ENCODE data around the gene JMY.

JMY gene

GRCh38 chr5:79302454-79302853, 66.5 kb downstream of the JMY start:
- H3K9me3 Mint-ChIP-seq = no peaks in the 10 kb centered on the region
- no peak overlapping the region for H3K27ac Mint-ChIP-seq
- peaks cover 25% of the 10 kb centered on the region for H3K36me3 Mint-ChIP-seq (ENCODE audit: low read depth)
- TF ChIP-seq CTCF (IDR thresholded peaks at IDR 0.05) = no peak
- no peak overlapping the region for H3K4me3 Mint-ChIP-seq
- no peak for DNase-seq
- H3K4me1 Mint-ChIP-seq = peaks cover 5% of the 10 kb centered on the region
- H3K27me3 Mint-ChIP-seq (ENCODE audit: low read depth, poor library complexity) = peaks cover 3% of the 10 kb centered on the region

- TF ChIP-seq CTCF (IDR thresholded peaks at IDR 0.05) = no peak
- H3K27me3 Mint-ChIP-seq (ENCODE audit: low read depth, poor library complexity) = peaks cover 3% of the 10 kb centered on the region
- no peaks in the 10 kb centered on the region for H3K9me3 Mint-ChIP-seq
- no peak overlapping the region for H3K27ac Mint-ChIP-seq
- no peaks in the 10 kb centered on the region for H3K4me1 Mint-ChIP-seq
- DNase-seq = no peak
- H3K4me3 Mint-ChIP-seq = no peak overlapping the region
- H3K36me3 Mint-ChIP-seq (ENCODE audit: low read depth) = peaks cover 24% of the 10 kb centered on the region
Measured at GRCh38 chr5:79305706-79306105, 69.8 kb downstream of the JMY start.

DNA sequence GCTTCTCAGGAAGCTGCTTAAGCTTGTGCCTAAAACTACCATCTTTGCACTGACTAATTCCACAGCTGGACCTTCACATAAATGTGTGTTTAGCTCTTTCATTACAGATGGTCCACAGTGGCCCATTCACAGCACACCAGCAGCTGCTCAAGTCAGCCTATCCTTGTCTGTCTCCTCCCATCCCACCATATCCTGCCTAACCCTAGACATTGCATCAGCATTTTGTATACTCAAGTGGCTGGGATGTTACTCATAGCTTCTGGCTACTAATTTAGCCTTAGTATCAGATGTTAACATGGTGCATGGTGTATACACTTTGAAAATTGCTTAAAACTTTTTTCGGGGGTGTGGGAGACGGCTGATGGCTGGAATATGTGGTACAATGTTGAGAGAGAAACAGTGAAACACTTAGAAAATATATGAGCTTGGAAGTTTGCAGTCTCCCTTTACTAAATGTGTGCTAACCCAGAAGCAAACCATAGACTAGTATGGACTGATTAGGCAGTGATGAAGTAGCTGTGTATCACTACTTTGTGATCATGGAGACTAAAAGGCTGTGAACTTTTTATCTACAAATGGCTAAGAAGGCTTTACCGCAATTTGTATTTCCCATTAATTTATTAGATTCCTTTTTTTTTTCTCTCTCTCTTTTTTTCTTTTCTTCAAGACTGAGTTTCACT, 83.1 kb downstream of the JMY start:
- Mint-ChIP-seq H3K4me1 (peaks cover 5% of the 10 kb centered on the region), H3K9me3 (no peaks in the 10 kb centered on the region), H3K27me3 (ENCODE audit: low read depth, poor library complexity) (no peaks in the 10 kb centered on the region), H3K27ac (peak overlapping the region; percentile 48), H3K4me3 (no peak overlapping the region), H3K36me3 (ENCODE audit: low read depth) (peaks cover 17% of the 10 kb centered on the region)
- no peak for DNase-seq
- no peak for TF ChIP-seq CTCF (IDR thresholded peaks at IDR 0.05)

DNA sequence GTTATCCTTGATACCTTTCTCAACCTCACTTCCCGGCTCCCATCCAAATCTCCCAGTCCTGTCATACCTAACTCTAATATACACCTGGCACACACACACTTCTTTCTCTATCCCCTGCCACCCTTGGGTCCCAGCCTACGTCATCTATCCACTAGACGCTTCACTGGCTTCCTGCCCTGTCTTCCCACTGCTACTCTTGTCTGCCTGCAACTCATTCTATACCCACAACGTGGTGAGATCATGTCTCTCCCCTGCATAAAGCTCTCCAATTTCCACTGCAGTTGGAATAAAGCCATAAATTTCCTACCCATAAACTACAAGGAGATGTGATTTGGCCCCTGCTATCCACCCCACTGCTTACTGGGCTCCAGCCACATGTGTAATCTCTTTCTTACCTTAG, 93.5 kb downstream of the JMY start:
- no peak overlapping the region for H3K4me3 Mint-ChIP-seq
- no peak for DNase-seq
- no peak for TF ChIP-seq CTCF (IDR thresholded peaks at IDR 0.05)
- H3K27me3 Mint-ChIP-seq (ENCODE audit: low read depth, poor library complexity) = no peaks in the 10 kb centered on the region
- peaks cover 2% of the 10 kb centered on the region for H3K9me3 Mint-ChIP-seq
- no peaks in the 10 kb centered on the region for H3K4me1 Mint-ChIP-seq
- no peaks in the 10 kb centered on the region for H3K36me3 Mint-ChIP-seq (ENCODE audit: low read depth)
- H3K27ac Mint-ChIP-seq = no peak overlapping the region

DNA sequence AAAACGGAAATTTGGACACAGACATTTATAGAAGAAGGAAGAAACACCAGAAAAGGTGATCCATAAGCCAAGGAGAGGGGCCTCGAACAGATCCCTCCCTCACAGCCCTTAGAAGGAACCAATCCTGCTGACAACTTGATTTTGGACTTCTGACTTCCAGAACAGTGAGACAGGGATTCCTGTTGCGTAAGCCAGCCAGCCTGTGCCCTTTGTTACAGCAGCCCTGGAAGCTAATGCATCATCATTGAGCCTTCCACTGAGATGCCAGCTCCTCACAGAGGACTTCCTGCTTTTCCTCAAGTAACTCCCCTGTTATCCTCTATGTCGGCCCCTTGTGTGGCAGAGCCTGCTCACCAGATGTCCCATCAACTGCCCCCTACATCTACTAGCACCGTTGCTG, 94.1 kb downstream of the JMY start:
- no peak for DNase-seq
- Mint-ChIP-seq H3K9me3 (peaks cover 8% of the 10 kb centered on the region), H3K27me3 (ENCODE audit: low read depth, poor library complexity) (peaks cover 2% of the 10 kb centered on the region), H3K36me3 (ENCODE audit: low read depth) (no peaks in the 10 kb centered on the region), H3K27ac (no peak overlapping the region), H3K4me3 (no peak overlapping the region), H3K4me1 (no peaks in the 10 kb centered on the region)
- no peak for TF ChIP-seq CTCF (IDR thresholded peaks at IDR 0.05)

DNA sequence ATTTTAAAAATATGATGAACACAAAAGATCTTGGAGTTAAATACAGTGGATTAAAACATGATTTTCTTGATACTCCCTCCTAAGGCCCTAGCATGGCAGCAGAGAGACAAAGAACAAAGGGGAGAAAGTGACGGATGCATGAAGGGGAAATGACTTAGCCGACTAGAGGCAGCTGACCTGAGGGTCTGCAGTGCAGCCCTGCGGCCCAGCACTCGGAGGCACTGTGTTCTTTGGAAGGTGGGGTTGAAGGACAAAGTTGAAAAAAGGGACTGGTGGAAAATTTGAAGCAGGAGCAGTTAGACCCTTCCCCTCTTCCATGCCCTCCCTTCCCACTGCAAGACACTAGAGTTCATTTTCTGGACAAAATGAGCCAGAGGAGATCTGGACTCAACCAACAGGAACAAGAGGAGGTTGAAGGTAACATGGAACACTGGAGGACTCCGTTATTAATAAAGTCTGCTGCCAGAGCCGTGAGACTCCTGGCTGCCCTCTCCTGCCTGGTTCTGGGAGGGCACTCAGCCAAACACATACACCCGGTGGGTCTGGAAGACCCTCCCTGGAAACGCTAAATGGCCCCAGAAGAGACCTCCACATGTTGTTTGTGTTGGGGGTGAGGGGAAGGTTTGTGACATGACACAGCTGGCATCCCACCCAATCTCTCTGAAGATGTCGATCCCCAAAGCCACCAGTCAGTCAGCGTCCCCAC, 98.1 kb downstream of the JMY start:
- Mint-ChIP-seq H3K4me1 (no peaks in the 10 kb centered on the region), H3K36me3 (ENCODE audit: low read depth) (no peaks in the 10 kb centered on the region), H3K27ac (no peak overlapping the region), H3K9me3 (peaks cover 28% of the 10 kb centered on the region), H3K27me3 (ENCODE audit: low read depth, poor library complexity) (peaks cover 8% of the 10 kb centered on the region), H3K4me3 (no peak overlapping the region)
- DNase-seq = no peak
- TF ChIP-seq CTCF (IDR thresholded peaks at IDR 0.05) = no peak

Data from nephron progenitor cell (in vitro differentiated cells).